Upper lobe of left lung (tissue), 6 donors: ENCODE measurements around the gene ANXA4. TPM values are rescaled to one million over a fixed set of nuclear protein-coding genes. Genes with fewer than 3 reads are reported as not detected.

Source experiments
- ATAC-seq, 2 donors: fragments of 200-7000 bp; cut with Tn5 transposase; one replicate each; pipeline ENCODE4 v1.9.1; 2022; ENCODE audit warnings: mild to moderate bottlenecking in 2 of 2, moderate library complexity in 2 of 2; ENCODE audit not compliant: low FRiP score in 2 of 2
- DNase-seq, 2 donors: peaks; one replicate each; pipeline ENCODE4 v3.0.0-alpha.2; 2019 to 2020
- H3K27ac ChIP-seq, 4 donors: fragments of 200-600 bp; sonication (generic); one replicate each; pipeline ENCODE4 v1.5.1; 2016 to 2019
- H3K27me3 ChIP-seq, 4 donors: fragments of 200-600 bp; sonication (generic); one replicate each; pipeline ENCODE4 v1.5.1; 2017 to 2019
- H3K36me3 ChIP-seq, 4 donors: fragments of 200-600 bp; sonication (generic); one replicate each; pipeline ENCODE4 v1.5.1; 2016 to 2019
- H3K4me1 ChIP-seq, 4 donors: fragments of 200-600 bp; sonication (generic); one replicate each; pipeline ENCODE4 v1.5.1; 2018 to 2019
- H3K4me3 ChIP-seq, 4 donors: fragments of 200-600 bp; sonication (generic); one replicate each; pipeline ENCODE4 v1.5.1; 2017 to 2019; ENCODE audit warnings: mild to moderate bottlenecking in 2 of 4, moderate library complexity in 1 of 4
- H3K9me3 ChIP-seq, 4 donors: fragments of 200-600 bp; sonication (generic); one replicate each; pipeline ENCODE4 v1.5.1; 2018 to 2019
- CTCF ChIP-seq, 6 experiments: fragments of 450-650 bp in 4 of 6; fragments of 200-600 bp in 2 of 6; sonication (generic) in 2 of 6; IDR thresholded peaks; one replicate each; pipeline ENCODE4 v1.5.1; 2016 to 2019; ENCODE audit warnings: antibody characterized with exemption in 6 of 6
- EP300 ChIP-seq, 4 donors: sonication (generic); formaldehyde crosslinking; IDR thresholded peaks; one replicate each; pipeline ENCODE4 v1.5.1; 2017; ENCODE audit warnings: antibody characterized with exemption in 4 of 4, control low read depth in 2 of 4
- POLR2A ChIP-seq, 4 donors: fragments of 450-650 bp; IDR thresholded peaks; one replicate each; pipeline ENCODE4 v1.5.1; 2016 to 2017; ENCODE audit warnings: antibody characterized with exemption in 4 of 4, mild to moderate bottlenecking in 2 of 4
- POLR2AphosphoS5 ChIP-seq, 2 donors: sonication (generic); formaldehyde crosslinking; IDR thresholded peaks; one replicate each; pipeline ENCODE4 v1.5.1; 2017; ENCODE audit warnings: antibody characterized with exemption in 2 of 2
- WGBS, 2 donors: methylation state at CpG; one replicate each; pipeline ENCODE4 v1.1.5; 2017 to 2018; 5-methylcytosine and 5-hydroxymethylcytosine counted together
- total RNA-seq, 6 donors: library from RNA; depleted of rRNA in 4 of 6; stranded (reverse); fragments of >200 nt in 4 of 6; gene quantifications; one replicate each; pipeline versions ENCODE4 v1.1.0 to v1.2.1, GENCODE V29; 2016 to 2021
- donor health status: DM: no; HTN: no; CAD: no; lungs with moderate emphysema.
- donor health status: DM: no; HTN: yes; CAD: no; lungs with severe emphysema.

Gene ANXA4
- total RNA-seq, 6 donors from 2014 or later, result 84.0 to 214 (median 161) TPM

DNA sequence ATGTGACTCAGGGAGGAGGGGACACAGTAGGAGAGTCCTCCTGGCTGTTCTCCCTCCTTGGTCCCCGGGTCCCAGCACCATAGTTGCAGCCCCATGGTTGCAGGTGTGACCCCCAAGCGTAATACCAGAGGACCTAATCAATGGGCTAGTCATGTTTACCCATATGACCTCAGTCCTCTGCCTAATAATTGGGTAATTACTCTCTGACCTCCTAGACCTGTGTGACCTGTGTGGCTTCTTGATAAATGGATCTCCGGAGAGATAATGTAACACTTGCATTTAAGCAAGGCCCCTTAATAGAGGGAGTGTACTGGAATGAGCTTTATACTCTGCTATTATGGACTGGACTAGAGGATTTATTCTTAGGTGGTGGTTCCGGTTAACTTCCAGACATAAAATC lies 55.3 kb downstream of the ANXA4 start:
- Histone ChIP-seq H3K4me1 (peaks cover 9 to 19% (median 12%) of the 10 kb centered on the region in 4 donors), H3K27ac (peak overlapping the region in 1 of 4 donors; percentile 1), H3K27me3 (no peaks in the 10 kb centered on the region), H3K9me3 (no peaks in the 10 kb centered on the region), H3K36me3 (peaks cover 0 to 2% (median 0%) of the 10 kb centered on the region in 4 donors), H3K4me3 (no peak overlapping the region)
- WGBS, 2 donors, result 93 to 100% methylated on average over 4 of the region's 4 CpGs
- ATAC-seq (no peak), DNase-seq (no peak)
- TF ChIP-seq POLR2AphosphoS5 (IDR thresholded peaks at IDR 0.05) (no peak), POLR2A (IDR thresholded peaks at IDR 0.05) (no peak), CTCF (IDR thresholded peaks at IDR 0.05) (no peak), EP300 (IDR thresholded peaks at IDR 0.05) (no peak)

DNA sequence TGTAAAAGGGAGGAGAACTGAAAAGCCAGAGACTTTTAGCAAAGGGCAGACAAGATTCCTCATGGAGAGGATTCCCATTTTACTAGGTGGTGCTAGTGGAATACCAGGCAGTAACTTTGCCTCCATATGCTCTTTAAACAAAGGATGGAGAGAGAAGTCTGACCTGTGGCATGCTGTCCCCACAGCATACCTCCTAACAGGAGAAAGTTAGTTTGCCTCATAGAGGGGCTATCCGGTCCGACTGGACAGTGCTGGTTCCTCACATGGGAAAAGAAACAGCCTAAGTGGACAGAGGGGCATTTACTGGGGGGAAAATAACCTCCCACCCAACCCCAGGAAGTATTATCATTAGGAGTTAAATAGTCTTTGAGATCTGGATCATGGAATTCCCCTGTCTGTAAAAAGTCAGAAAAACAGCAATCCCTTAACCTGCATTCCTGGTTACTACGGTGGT lies 55.9 kb downstream of the ANXA4 start:
- DNase-seq (no peak), ATAC-seq (no peak)
- 66 to 72% methylated on average over 3 of the region's 3 CpGs for WGBS, 2 donors
- H3K27ac ChIP-seq, result peak overlapping the region; percentile 1 to 66 (median 36)
- TF ChIP-seq EP300 (IDR thresholded peaks at IDR 0.05) (no peak), CTCF (IDR thresholded peaks at IDR 0.05) (no peak), POLR2A (IDR thresholded peaks at IDR 0.05) (no peak), POLR2AphosphoS5 (IDR thresholded peaks at IDR 0.05) (no peak)
- H3K9me3 ChIP-seq, result no peaks in the 10 kb centered on the region
- H3K4me3 ChIP-seq, result peak overlapping the region in 3 of 4 donors; percentile 16 to 29 (median 24)
- H3K27me3 ChIP-seq, result no peaks in the 10 kb centered on the region
- peaks cover 0 to 2% (median 0%) of the 10 kb centered on the region in 4 donors for H3K36me3 ChIP-seq
- peaks cover 9 to 19% (median 12%) of the 10 kb centered on the region in 4 donors for H3K4me1 ChIP-seq

DNA sequence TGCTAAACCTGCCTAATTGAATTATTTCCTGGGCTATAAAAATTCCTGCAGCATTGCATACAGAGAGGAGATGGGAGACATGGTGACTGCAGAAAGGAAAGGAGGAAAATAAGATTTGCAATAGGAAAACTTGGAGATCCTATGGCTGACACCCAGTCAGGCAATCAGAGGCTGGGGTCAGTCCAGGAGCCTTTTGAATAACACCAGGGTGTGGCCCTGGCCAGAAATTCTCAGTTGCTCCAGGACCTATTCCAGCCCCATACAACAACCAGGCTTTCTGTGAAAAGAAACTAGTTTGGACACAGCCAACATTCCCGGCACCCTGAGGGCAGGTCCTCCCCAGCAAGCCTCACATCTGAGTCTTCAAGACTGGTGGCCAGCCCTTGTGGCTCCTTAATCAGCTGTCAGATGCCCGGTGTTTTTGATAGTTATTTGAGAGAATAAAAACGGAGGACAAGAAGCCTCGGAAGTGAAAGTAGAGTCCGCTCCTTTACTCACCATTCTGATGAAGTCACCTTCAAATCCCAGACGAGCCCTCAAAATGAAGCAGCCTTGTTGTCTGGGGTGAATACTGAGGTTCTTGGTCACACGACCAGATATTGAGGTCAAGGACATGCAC lies 56.5 kb downstream of the ANXA4 start:
- ATAC-seq (peak; percentile 58 to 89), DNase-seq (peak in 1 of 2 donors; percentile 37)
- Histone ChIP-seq H3K4me1 (peaks cover 10 to 19% (median 12%) of the 10 kb centered on the region in 4 donors), H3K9me3 (no peaks in the 10 kb centered on the region), H3K36me3 (peaks cover 0 to 2% (median 0%) of the 10 kb centered on the region in 4 donors), H3K4me3 (peak overlapping the region in 3 of 4 donors; percentile 16 to 29 (median 24)), H3K27ac (peak overlapping the region; percentile 15 to 66 (median 60)), H3K27me3 (no peaks in the 10 kb centered on the region)
- 22 to 25% methylated on average over 7 of the region's 7 CpGs for WGBS, 2 donors
- no peak for TF ChIP-seq POLR2AphosphoS5 (IDR thresholded peaks at IDR 0.05)
- no peak for TF ChIP-seq EP300 (IDR thresholded peaks at IDR 0.05)
- no peak for TF ChIP-seq POLR2A (IDR thresholded peaks at IDR 0.05)
- TF ChIP-seq CTCF (IDR thresholded peaks at IDR 0.05), result no peak

GRCh38 chr2:69798909-69799526 lies 57.1 kb downstream of the ANXA4 start:
- Histone ChIP-seq H3K27me3 (no peaks in the 10 kb centered on the region), H3K9me3 (no peaks in the 10 kb centered on the region), H3K27ac (peak overlapping the region; percentile 15 to 66 (median 60)), H3K36me3 (peaks cover 0 to under 1% (median 0%) of the 10 kb centered on the region in 4 donors), H3K4me1 (peaks cover 10 to 19% (median 13%) of the 10 kb centered on the region in 4 donors), H3K4me3 (peak overlapping the region in 3 of 4 donors; percentile 16 to 29 (median 24))
- ATAC-seq, result peak in 1 of 2 donors; percentile 30
- TF ChIP-seq EP300 (IDR thresholded peaks at IDR 0.05) (no peak), CTCF (IDR thresholded peaks at IDR 0.05) (no peak), POLR2A (IDR thresholded peaks at IDR 0.05) (no peak), POLR2AphosphoS5 (IDR thresholded peaks at IDR 0.05) (no peak)
- 36 to 40% methylated on average over 4 of the region's 4 CpGs for WGBS, 2 donors
- DNase-seq, result no peak
